Karpas-422 (cell line): ENCODE data around the gene RNPC3. TPM values are rescaled to one million over a fixed set of nuclear protein-coding genes. Genes with fewer than 3 reads are reported as not detected.

Experiments used
- DNase-seq: peaks from one replicate; pipeline ENCODE4 v3.0.0-alpha.2; 2015
- H2AFZ ChIP-seq: fragments of 200-600 bp; sonication (generic); 2 replicates; pipeline ENCODE4 v1.6.1; 2014; ENCODE audit warnings: antibody characterized with exemption, low read length, mixed read lengths
- H3K27ac ChIP-seq: fragments of 200-600 bp; sonication (generic); 2 replicates; pipeline ENCODE4 v1.5.1; 2014; ENCODE audit warnings: mild to moderate bottlenecking, low read length, moderate library complexity
- H3K27me3 ChIP-seq: fragments of 200-600 bp; sonication (generic); 2 replicates; pipeline ENCODE4 v1.6.1; 2014; ENCODE audit warnings: low read length, mixed read lengths
- H3K36me3 ChIP-seq: fragments of 200-600 bp; sonication (generic); 2 replicates; pipeline ENCODE4 v1.6.1; 2014; ENCODE audit warnings: low read length, mixed read lengths; ENCODE audit not compliant: insufficient read depth
- H3K4me1 ChIP-seq: fragments of 200-600 bp; sonication (generic); 2 replicates; pipeline ENCODE4 v1.6.1; 2014; ENCODE audit warnings: mild to moderate bottlenecking, low read length, mixed read lengths
- H3K4me2 ChIP-seq: fragments of 200-600 bp; sonication (generic); 2 replicates; pipeline ENCODE4 v1.6.1; 2014; ENCODE audit warnings: low read length, low read depth, mild to moderate bottlenecking; ENCODE audit not compliant: poor library complexity, severe bottlenecking
- H3K4me3 ChIP-seq: fragments of 200-600 bp; sonication (generic); 2 replicates; pipeline ENCODE4 v1.5.1; 2014; ENCODE audit warnings: mild to moderate bottlenecking, antibody characterized with exemption, low read length, mixed read lengths
- H3K79me2 ChIP-seq: fragments of 200-600 bp; sonication (generic); 2 replicates; pipeline ENCODE4 v1.6.1; 2014; ENCODE audit warnings: mild to moderate bottlenecking, low read length, mixed read lengths
- H3K9ac ChIP-seq: fragments of 200-600 bp; sonication (generic); 2 replicates; pipeline ENCODE4 v1.6.0; 2014; ENCODE audit warnings: low read length
- H3K9me2 ChIP-seq: fragments of 200-600 bp; sonication (generic), shearing (Covaris generic); replicated peaks from 2 replicates; pipeline ENCODE4 v1.6.0; 2014; ENCODE audit warnings: mild to moderate bottlenecking, low read length, moderate library complexity; ENCODE audit not compliant: insufficient read depth
- H3K9me3 ChIP-seq: fragments of 300-700, 200-600 bp; sonication (generic); 2 replicates; pipeline ENCODE4 v1.6.1; 2014; ENCODE audit warnings: low read length, mixed read lengths
- H4K20me1 ChIP-seq: fragments of 200-600 bp; sonication (generic); 2 replicates; pipeline ENCODE4 v1.6.1; 2014; ENCODE audit warnings: mild to moderate bottlenecking, antibody characterized with exemption, low read length, low read depth; ENCODE audit not compliant: insufficient read depth
- total RNA-seq: library from RNA; depleted of rRNA; stranded (reverse); fragments of >200 nt; shearing (Covaris generic); gene quantifications from 2 replicates; pipeline ENCODE4 v1.2.3, GENCODE V29; 2014; ENCODE audit warnings: low replicate concordance

RNPC3 gene
- total RNA-seq, 1 experiment from 2014 or later, result 26.0 TPM

GRCh38 chr1:103514920-103515503 is 10.5 kb upstream of the RNPC3 start:
- Histone ChIP-seq H3K9ac (no peak overlapping the region), H3K4me1 (peaks cover 4% of the 10 kb centered on the region), H3K9me3 (no peaks in the 10 kb centered on the region), H3K9me2 (no peaks in the 10 kb centered on the region), H3K4me3 (no peak overlapping the region), H3K27me3 (no peaks in the 10 kb centered on the region), H4K20me1 (no peaks in the 10 kb centered on the region), H2AFZ (no peak overlapping the region), H3K36me3 (no peaks in the 10 kb centered on the region), H3K4me2 (no peak overlapping the region), H3K27ac (no peak overlapping the region), H3K79me2 (no peaks in the 10 kb centered on the region)
- peak; percentile 79 for DNase-seq

GRCh38 chr1:103516283-103516682 is 9.2 kb upstream of the RNPC3 start:
- H3K36me3 ChIP-seq, result no peaks in the 10 kb centered on the region
- no peak for DNase-seq
- no peak overlapping the region for H3K9ac ChIP-seq

GRCh38 chr1:103516693-103517092 is 8.8 kb upstream of the RNPC3 start:
- H3K36me3 ChIP-seq, result no peaks in the 10 kb centered on the region
- H4K20me1 ChIP-seq, result no peaks in the 10 kb centered on the region
- no peak overlapping the region for H2AFZ ChIP-seq
- no peak overlapping the region for H3K4me3 ChIP-seq
- no peaks in the 10 kb centered on the region for H3K79me2 ChIP-seq
- no peak overlapping the region for H3K27ac ChIP-seq
- H3K27me3 ChIP-seq, result no peaks in the 10 kb centered on the region
- H3K9ac ChIP-seq, result no peak overlapping the region
- peaks cover 4% of the 10 kb centered on the region for H3K4me1 ChIP-seq
- no peaks in the 10 kb centered on the region for H3K9me3 ChIP-seq
- H3K4me2 ChIP-seq, result no peak overlapping the region
- DNase-seq, result no peak
- H3K9me2 ChIP-seq, result 0 out of 2 replicates have a peak, but pooled peaks cover 3% of the 10 kb centered on the region

More at GRCh38 chr1:103516283-103516682, 9.2 kb upstream of the RNPC3 start:
- H3K27me3 ChIP-seq, result no peaks in the 10 kb centered on the region
- no peak overlapping the region for H3K27ac ChIP-seq
- H2AFZ ChIP-seq, result no peak overlapping the region
- no peaks in the 10 kb centered on the region for H4K20me1 ChIP-seq
- no peak overlapping the region for H3K4me3 ChIP-seq
- no peaks in the 10 kb centered on the region for H3K9me3 ChIP-seq
- peaks cover 4% of the 10 kb centered on the region for H3K4me1 ChIP-seq
- 0 out of 2 replicates have a peak, but pooled peaks cover under 1% of the 10 kb centered on the region for H3K9me2 ChIP-seq
- H3K79me2 ChIP-seq, result no peaks in the 10 kb centered on the region
- H3K4me2 ChIP-seq, result no peak overlapping the region

- Histone ChIP-seq H3K9me2 (0 out of 2 replicates have a peak, but pooled peaks cover 3% of the 10 kb centered on the region), H3K9ac (no peak overlapping the region), H3K9me3 (no peaks in the 10 kb centered on the region), H3K27me3 (no peaks in the 10 kb centered on the region), H3K36me3 (no peaks in the 10 kb centered on the region), H3K4me1 (peaks cover 4% of the 10 kb centered on the region), H3K79me2 (no peaks in the 10 kb centered on the region), H3K27ac (no peak overlapping the region), H2AFZ (no peak overlapping the region), H4K20me1 (no peaks in the 10 kb centered on the region), H3K4me3 (no peak overlapping the region), H3K4me2 (no peak overlapping the region)
- DNase-seq, result no peak
Measured at GRCh38 chr1:103517380-103518047, 8.0 kb upstream of the RNPC3 start.

GRCh38 chr1:103520822-103521221 is 4.7 kb upstream of the RNPC3 start:
- Histone ChIP-seq H3K9me3 (no peaks in the 10 kb centered on the region), H3K4me1 (peaks cover 8% of the 10 kb centered on the region), H3K79me2 (peaks cover under 1% of the 10 kb centered on the region), H3K9me2 (0 out of 2 replicates have a peak, but pooled peaks cover 3% of the 10 kb centered on the region), H3K9ac (no peak overlapping the region), H3K4me3 (no peak overlapping the region), H3K4me2 (no peak overlapping the region), H2AFZ (no peak overlapping the region), H3K27me3 (no peaks in the 10 kb centered on the region), H3K36me3 (no peaks in the 10 kb centered on the region), H4K20me1 (no peaks in the 10 kb centered on the region), H3K27ac (no peak overlapping the region)
- no peak for DNase-seq

GRCh38 chr1:103523346-103523745 is 2.2 kb upstream of the RNPC3 start:
- H3K36me3 ChIP-seq, result peaks cover 10% of the 10 kb centered on the region
- no peaks in the 10 kb centered on the region for H3K9me3 ChIP-seq
- no peak overlapping the region for H3K9ac ChIP-seq
- peaks cover 20% of the 10 kb centered on the region for H3K4me1 ChIP-seq
- 0 out of 2 replicates have a peak, but pooled peaks cover 3% of the 10 kb centered on the region for H3K9me2 ChIP-seq
- no peaks in the 10 kb centered on the region for H4K20me1 ChIP-seq
- peaks cover 26% of the 10 kb centered on the region for H3K79me2 ChIP-seq
- H3K27ac ChIP-seq, result no peak overlapping the region
- H3K27me3 ChIP-seq, result no peaks in the 10 kb centered on the region
- no peak overlapping the region for H3K4me2 ChIP-seq
- no peak overlapping the region for H3K4me3 ChIP-seq
- no peak overlapping the region for H2AFZ ChIP-seq
- no peak for DNase-seq

- Histone ChIP-seq H3K4me2 (peak overlapping the region; percentile 68), H3K27me3 (no peaks in the 10 kb centered on the region), H3K36me3 (peaks cover 26% of the 10 kb centered on the region), H3K4me3 (peak overlapping the region; percentile 67), H4K20me1 (no peaks in the 10 kb centered on the region), H3K79me2 (peaks cover 44% of the 10 kb centered on the region), H3K9me3 (no peaks in the 10 kb centered on the region), H3K27ac (no peak overlapping the region), H3K4me1 (peaks cover 20% of the 10 kb centered on the region), H2AFZ (peak overlapping the region; percentile 88), H3K9ac (peak overlapping the region; percentile 42), H3K9me2 (0 out of 2 replicates have a peak, but pooled peaks cover 3% of the 10 kb centered on the region)
- DNase-seq, result peak; percentile 69
Measured at GRCh38 chr1:103525114-103525606, 339 bp upstream of the RNPC3 start.

- no peaks in the 10 kb centered on the region for H3K9me2 ChIP-seq
- no peak overlapping the region for H2AFZ ChIP-seq
- H3K27ac ChIP-seq, result no peak overlapping the region
- no peaks in the 10 kb centered on the region for H3K27me3 ChIP-seq
- H3K4me1 ChIP-seq, result peaks cover 20% of the 10 kb centered on the region
- peak overlapping the region; percentile 96 for H3K4me3 ChIP-seq
- no peak for DNase-seq
- peaks cover 65% of the 10 kb centered on the region for H3K79me2 ChIP-seq
- no peaks in the 10 kb centered on the region for H4K20me1 ChIP-seq
- H3K9ac ChIP-seq, result peak overlapping the region; percentile 95
- peak overlapping the region; percentile 73 for H3K4me2 ChIP-seq
- H3K36me3 ChIP-seq, result peaks cover 39% of the 10 kb centered on the region
- H3K9me3 ChIP-seq, result no peaks in the 10 kb centered on the region
Measured at GRCh38 chr1:103527331-103527730, 1.8 kb downstream of the RNPC3 start.
